Neuronal stem cell (in vitro differentiated cells): Measurements from ENCODE around the gene CRYBG3.

Experiments used
- DNase-seq: peaks from one replicate; pipeline ENCODE4 v3.0.0-alpha.2; 2013; ENCODE audit warnings: low spot score
- H2AFZ ChIP-seq: one replicate; pipeline ENCODE4 v1.6.1; 2013; ENCODE audit warnings: mild to moderate bottlenecking, low read length, inconsistent platforms
- H2AK5ac ChIP-seq: 2 replicates; pipeline ENCODE4 v1.6.1; 2013; ENCODE audit warnings: low read depth, mild to moderate bottlenecking, inconsistent platforms, low read length, moderate library complexity, mixed read lengths
- H2BK120ac ChIP-seq: 2 replicates; pipeline ENCODE4 v1.6.1; 2013; ENCODE audit warnings: low read depth, mild to moderate bottlenecking, inconsistent platforms, low read length, moderate library complexity, mixed read lengths
- H2BK12ac ChIP-seq: one replicate; pipeline ENCODE4 v1.6.1; 2013; ENCODE audit warnings: low read length, inconsistent platforms
- H2BK15ac ChIP-seq: 2 replicates; pipeline ENCODE4 v1.6.1; 2013; ENCODE audit warnings: mild to moderate bottlenecking, low read length, inconsistent platforms, mixed read lengths
- H2BK5ac ChIP-seq: one replicate; pipeline ENCODE4 v1.6.1; 2013; ENCODE audit warnings: inconsistent platforms, mild to moderate bottlenecking, low read length, moderate library complexity
- H3K14ac ChIP-seq: one replicate; pipeline ENCODE4 v1.6.1; 2013; ENCODE audit warnings: low read length, inconsistent platforms
- H3K18ac ChIP-seq: 2 replicates; pipeline ENCODE4 v1.6.1; 2013; ENCODE audit warnings: low read length, inconsistent platforms
- H3K23ac ChIP-seq: 2 replicates; pipeline ENCODE4 v1.6.1; 2013; ENCODE audit warnings: low read depth, mild to moderate bottlenecking, mixed read lengths, low read length, inconsistent platforms; ENCODE audit not compliant: poor library complexity
- H3K27ac ChIP-seq: replicated peaks from 3 replicates; pipeline ENCODE4 v1.5.1; 2013; ENCODE audit warnings: low read length, inconsistent platforms
- H3K27me3 ChIP-seq, 3 experiments: 2 replicates each; pipeline ENCODE4 v1.6.1; 2013; ENCODE audit warnings: low read length in 3 of 3, mild to moderate bottlenecking in 2 of 3, inconsistent platforms in 1 of 3, low read depth in 1 of 3, mixed read lengths in 1 of 3, moderate library complexity in 1 of 3; ENCODE audit not compliant: control insufficient read depth in 3 of 3, insufficient read depth in 3 of 3
- H3K36me3 ChIP-seq, 2 donors: replicated peaks in 1 of 2; 2 replicates each; pipeline ENCODE4 v1.6.1; 2013; ENCODE audit warnings: low read length in 2 of 2; ENCODE audit not compliant: control insufficient read depth in 2 of 2, insufficient read depth in 2 of 2
- H3K4ac ChIP-seq: 2 replicates; pipeline ENCODE4 v1.6.1; 2013; ENCODE audit warnings: inconsistent platforms, mild to moderate bottlenecking, low read length, moderate library complexity
- H3K4me1 ChIP-seq, 2 donors: 1 replicate in 1 of 2; 2 replicates in 1 of 2; pipeline ENCODE4 v1.6.1; 2013; ENCODE audit warnings: low read length in 2 of 2, low read depth in 1 of 2; ENCODE audit not compliant: control insufficient read depth in 2 of 2, insufficient read depth in 1 of 2
- H3K4me2 ChIP-seq: one replicate; pipeline ENCODE4 v1.6.1; 2013; ENCODE audit warnings: mild to moderate bottlenecking, low read length, inconsistent platforms; ENCODE audit not compliant: insufficient read depth, poor library complexity, severe bottlenecking
- H3K4me3 ChIP-seq, 2 donors: 2 replicates each; pipeline ENCODE4 v1.5.1; 2013; ENCODE audit warnings: low read length in 2 of 2, mild to moderate bottlenecking in 2 of 2, inconsistent platforms in 1 of 2, moderate library complexity in 1 of 2
- H3K79me1 ChIP-seq: one replicate; pipeline ENCODE4 v1.6.1; 2013; ENCODE audit warnings: low read depth, mild to moderate bottlenecking, inconsistent platforms, low read length, moderate library complexity
- H3K9ac ChIP-seq: one replicate; pipeline ENCODE4 v1.6.1; 2013; ENCODE audit warnings: mild to moderate bottlenecking, low read depth, low read length, inconsistent platforms; ENCODE audit not compliant: poor library complexity
- H3K9me3 ChIP-seq, 2 donors: replicated peaks in 1 of 2; 2 replicates each; pipeline versions ENCODE3 to v1.6.1; 2013; ENCODE audit warnings: low read length in 2 of 2, mild to moderate bottlenecking in 2 of 2, inconsistent platforms in 1 of 2, low read depth in 1 of 2, mixed read lengths in 1 of 2, moderate library complexity in 1 of 2; ENCODE audit not compliant: control insufficient read depth in 2 of 2, insufficient read depth in 1 of 2
- H4K8ac ChIP-seq: one replicate; pipeline ENCODE4 v1.6.1; 2013; ENCODE audit warnings: low read depth, mild to moderate bottlenecking, inconsistent platforms, low read length, moderate library complexity
- H4K91ac ChIP-seq: one replicate; pipeline ENCODE4 v1.6.1; 2013; ENCODE audit warnings: low read length, low read depth, mild to moderate bottlenecking, inconsistent platforms; ENCODE audit not compliant: poor library complexity
- WGBS, 2 donors: extraction: QIAGEN DNeasy Blood & Tissue Kit; methylation state at CpG; one replicate each; pipeline ENCODE4 v1.1.7; 2013; ENCODE audit warnings: missing lambda C conversion rate in 2 of 2, mixed read lengths in 1 of 2; ENCODE audit not compliant: insufficient read length in 2 of 2, insufficient replicate concordance in 1 of 2; ENCODE audit errors: extremely low coverage in 2 of 2; 5-methylcytosine and 5-hydroxymethylcytosine counted together

Gene CRYBG3

GRCh38 chr3:97968376-97968775, 146.6 kb downstream of the CRYBG3 start:
- WGBS, 2 donors: no CpG with 5 or more reads among the region's 1 CpG
- Histone ChIP-seq H3K9ac (no peak overlapping the region), H2AK5ac (no peak overlapping the region), H3K23ac (no peak overlapping the region), H2BK12ac (no peak overlapping the region), H2AFZ (no peak overlapping the region), H3K27me3 (no peaks in the 10 kb centered on the region), H4K8ac (no peak overlapping the region), H3K4ac (no peak overlapping the region), H3K4me2 (no peak overlapping the region), H4K91ac (no peak overlapping the region), H2BK15ac (no peak overlapping the region), H3K18ac (no peak overlapping the region), H3K14ac (no peak overlapping the region), H2BK5ac (no peak overlapping the region), H3K36me3 (peaks cover 2 to 12% of the 10 kb centered on the region in 2 donors), H3K9me3 (no peaks in the 10 kb centered on the region), H2BK120ac (no peak overlapping the region), H3K79me1 (no peaks in the 10 kb centered on the region), H3K4me3 (no peak overlapping the region), H3K4me1 (peaks cover 0 to 3% of the 10 kb centered on the region in 2 donors), H3K27ac (no peak overlapping the region)
- DNase-seq: no peak

- Histone ChIP-seq H2AK5ac (no peak overlapping the region), H3K9ac (no peak overlapping the region), H2BK12ac (no peak overlapping the region), H4K91ac (no peak overlapping the region), H2BK120ac (no peak overlapping the region), H2BK5ac (no peak overlapping the region), H3K27me3 (no peaks in the 10 kb centered on the region), H3K4ac (no peak overlapping the region), H3K4me3 (no peak overlapping the region), H2BK15ac (no peak overlapping the region), H3K14ac (no peak overlapping the region), H3K4me1 (peaks cover 0 to 3% of the 10 kb centered on the region in 2 donors), H3K36me3 (peaks cover 2 to 12% of the 10 kb centered on the region in 2 donors), H3K23ac (no peak overlapping the region), H3K27ac (no peak overlapping the region), H4K8ac (no peak overlapping the region), H3K9me3 (no peaks in the 10 kb centered on the region), H3K79me1 (no peaks in the 10 kb centered on the region), H2AFZ (no peak overlapping the region), H3K4me2 (no peak overlapping the region), H3K18ac (no peak overlapping the region)
- DNase-seq: no peak
- no CpG with 5 or more reads among the region's 5 CpGs for WGBS, 2 donors
Measured at GRCh38 chr3:97969541-97969940, 147.7 kb downstream of the CRYBG3 start.

GRCh38 chr3:97970156-97970555, 148.3 kb downstream of the CRYBG3 start:
- Histone ChIP-seq H2AK5ac (no peak overlapping the region), H3K27ac (no peak overlapping the region), H4K91ac (no peak overlapping the region), H2BK12ac (no peak overlapping the region), H3K23ac (no peak overlapping the region), H2BK5ac (no peak overlapping the region), H3K36me3 (peaks cover 2 to 12% of the 10 kb centered on the region in 2 donors), H3K4me3 (no peak overlapping the region), H3K4me2 (no peak overlapping the region), H2AFZ (no peak overlapping the region), H3K9me3 (no peaks in the 10 kb centered on the region), H3K14ac (no peak overlapping the region), H3K18ac (no peak overlapping the region), H3K9ac (no peak overlapping the region), H3K27me3 (no peaks in the 10 kb centered on the region), H2BK15ac (no peak overlapping the region), H2BK120ac (no peak overlapping the region), H3K4me1 (peaks cover 0 to 3% of the 10 kb centered on the region in 2 donors), H3K79me1 (no peaks in the 10 kb centered on the region), H4K8ac (no peak overlapping the region), H3K4ac (no peak overlapping the region)
- no CpG with 5 or more reads among the region's 1 CpG for WGBS, 2 donors
- DNase-seq: no peak

- Histone ChIP-seq H4K91ac (no peak overlapping the region), H3K18ac (no peak overlapping the region), H3K9me3 (no peaks in the 10 kb centered on the region), H2BK120ac (no peak overlapping the region), H3K79me1 (no peaks in the 10 kb centered on the region), H2BK5ac (no peak overlapping the region), H2BK15ac (no peak overlapping the region), H2AFZ (peak overlapping the region; percentile 98), H4K8ac (no peak overlapping the region), H3K36me3 (peaks cover 2 to 10% of the 10 kb centered on the region in 2 donors), H3K14ac (no peak overlapping the region), H3K23ac (no peak overlapping the region), H3K4me2 (no peak overlapping the region), H3K4me1 (peaks cover 0 to 3% of the 10 kb centered on the region in 2 donors), H3K27ac (no peak overlapping the region), H2AK5ac (no peak overlapping the region), H3K4me3 (peak overlapping the region in 1 of 2 donors; percentile 65), H3K27me3 (no peaks in the 10 kb centered on the region), H3K4ac (no peak overlapping the region), H3K9ac (no peak overlapping the region), H2BK12ac (no peak overlapping the region)
- no CpG with 5 or more reads among the region's 9 CpGs for WGBS, 2 donors
- DNase-seq: no peak
Measured at GRCh38 chr3:97970956-97971620, 149.3 kb downstream of the CRYBG3 start.
